H9 (cell line): ENCODE data around the gene TTF2. TPM values are rescaled to one million over a fixed set of nuclear protein-coding genes. Genes with fewer than 3 reads are reported as not detected.

Experiments
- DNase-seq: peaks from one replicate; pipeline ENCODE4 v3.0.0-alpha.2; 2017
- H2AFZ ChIP-seq: one replicate; pipeline ENCODE4 v1.6.1; 2013; ENCODE audit warnings: mild to moderate bottlenecking, low read length, control low read depth, moderate library complexity
- H2AK5ac ChIP-seq: 2 replicates; pipeline ENCODE4 v1.6.1; 2013; ENCODE audit warnings: low read length, control low read depth, mixed read lengths; ENCODE audit not compliant: insufficient read length
- H2BK120ac ChIP-seq: one replicate; pipeline ENCODE4 v1.6.1; 2013; ENCODE audit warnings: low read depth, mild to moderate bottlenecking, low read length, control low read depth, inconsistent platforms; ENCODE audit not compliant: poor library complexity, severe bottlenecking
- H2BK12ac ChIP-seq: 2 replicates; pipeline ENCODE4 v1.6.1; 2013; ENCODE audit warnings: low read length, control low read depth, mixed read lengths, low read depth; ENCODE audit not compliant: insufficient read length
- H2BK15ac ChIP-seq: 2 replicates; pipeline ENCODE4 v1.6.1; 2013; ENCODE audit warnings: low read depth, low read length, control low read depth
- H2BK20ac ChIP-seq: one replicate; pipeline ENCODE4 v1.6.1; 2013; ENCODE audit warnings: low read depth, mild to moderate bottlenecking, low read length, control low read depth, inconsistent platforms; ENCODE audit not compliant: poor library complexity, severe bottlenecking
- H2BK5ac ChIP-seq: 2 replicates; pipeline ENCODE4 v1.6.1; 2013; ENCODE audit warnings: low read length, control low read depth, mixed read lengths; ENCODE audit not compliant: insufficient read length
- H3K14ac ChIP-seq: 2 replicates; pipeline ENCODE4 v1.6.1; 2013; ENCODE audit warnings: low read length, control low read depth; ENCODE audit not compliant: insufficient read depth
- H3K18ac ChIP-seq: 2 replicates; pipeline ENCODE4 v1.6.1; 2013; ENCODE audit warnings: low read depth, mild to moderate bottlenecking, mixed read lengths, low read length, control low read depth; ENCODE audit not compliant: insufficient read length
- H3K23ac ChIP-seq: 2 replicates; pipeline ENCODE4 v1.6.1; 2013; ENCODE audit warnings: low read length, control low read depth, mixed read lengths, low read depth; ENCODE audit not compliant: insufficient read length
- H3K23me2 ChIP-seq: 2 replicates; pipeline ENCODE4 v1.6.1; 2013; ENCODE audit warnings: low read depth, mild to moderate bottlenecking, mixed read lengths, low read length, control low read depth; ENCODE audit not compliant: insufficient read length, poor library complexity, severe bottlenecking
- H3K27ac ChIP-seq: 2 replicates; pipeline ENCODE4 v1.5.1; 2013; ENCODE audit warnings: low read length, control low read depth, mixed read lengths, low read depth; ENCODE audit not compliant: insufficient read length
- H3K27me3 ChIP-seq: 2 replicates; pipeline ENCODE4 v1.6.1; 2013; ENCODE audit warnings: low read length, control low read depth, inconsistent platforms; ENCODE audit not compliant: insufficient read depth
- H3K4ac ChIP-seq: 2 replicates; pipeline ENCODE4 v1.6.1; 2013; ENCODE audit warnings: low read depth, mild to moderate bottlenecking, control low read depth, inconsistent platforms, low read length, moderate library complexity
- H3K4me1 ChIP-seq: 2 replicates; pipeline ENCODE4 v1.6.1; 2013; ENCODE audit warnings: low read length, control low read depth, inconsistent platforms; ENCODE audit not compliant: insufficient read depth
- H3K4me2 ChIP-seq: 2 replicates; pipeline ENCODE4 v1.6.1; 2013; ENCODE audit warnings: low read length, control low read depth, mixed read lengths; ENCODE audit not compliant: insufficient read length, insufficient read depth
- H3K56ac ChIP-seq: 2 replicates; pipeline ENCODE4 v1.6.1; 2013; ENCODE audit warnings: low read depth, mild to moderate bottlenecking, mixed read lengths, low read length, control low read depth; ENCODE audit not compliant: insufficient read length
- H3K79me1 ChIP-seq: 2 replicates; pipeline ENCODE4 v1.6.1; 2013; ENCODE audit warnings: low read depth, mild to moderate bottlenecking, moderate library complexity, low read length, control low read depth, inconsistent platforms; ENCODE audit not compliant: insufficient read depth, poor library complexity, severe bottlenecking
- H3K79me2 ChIP-seq: 2 replicates; pipeline ENCODE4 v1.6.1; 2013; ENCODE audit warnings: low read length, control low read depth, inconsistent platforms; ENCODE audit not compliant: insufficient read depth
- H3K9ac ChIP-seq: 2 replicates; pipeline ENCODE4 v1.6.1; 2013; ENCODE audit warnings: low read length, control low read depth, mixed read lengths; ENCODE audit not compliant: insufficient read length; ENCODE audit errors: extremely low read depth
- H3K9me3 ChIP-seq: one replicate; pipeline ENCODE4 v1.6.1; 2013; ENCODE audit warnings: low read depth, low read length, inconsistent platforms; ENCODE audit not compliant: control insufficient read depth
- H3T11ph ChIP-seq: one replicate; pipeline ENCODE4 v1.6.1; 2013; ENCODE audit warnings: mild to moderate bottlenecking, low read length, control low read depth, inconsistent platforms
- H4K20me1 ChIP-seq: one replicate; pipeline ENCODE4 v1.6.1; 2013; ENCODE audit not compliant: control insufficient read depth, insufficient read length, insufficient read depth
- H4K5ac ChIP-seq: 2 replicates; pipeline ENCODE4 v1.6.1; 2013; ENCODE audit warnings: low read depth, mild to moderate bottlenecking, mixed read lengths, low read length, control low read depth; ENCODE audit not compliant: insufficient read length
- H4K8ac ChIP-seq: replicated peaks from 2 replicates; pipeline ENCODE4 v1.6.1; 2013; ENCODE audit warnings: low read length, control low read depth, mixed read lengths, low read depth; ENCODE audit not compliant: insufficient read length
- H4K91ac ChIP-seq: 2 replicates; pipeline ENCODE4 v1.6.1; 2013; ENCODE audit warnings: low read depth, mild to moderate bottlenecking, moderate library complexity, mixed read lengths, low read length, control low read depth; ENCODE audit not compliant: insufficient read length
- H3K27ac Mint-ChIP-seq, 3 experiments: 2 replicates in 2 of 3; 3 replicates in 1 of 3; pipeline ENCODE4 v1.8.0; 2020 to 2021; ENCODE audit warnings: mixed read lengths in 3 of 3, mild to moderate bottlenecking in 1 of 3, moderate library complexity in 1 of 3
- H3K27me3 Mint-ChIP-seq: 2 replicates; pipeline ENCODE4 v1.8.0; 2021; ENCODE audit warnings: low read depth, mild to moderate bottlenecking, moderate library complexity, mixed read lengths
- H3K36me3 Mint-ChIP-seq, 3 experiments: 2 replicates in 2 of 3; 3 replicates in 1 of 3; pipeline ENCODE4 v1.8.0; 2020 to 2021; ENCODE audit warnings: low read depth in 3 of 3, mixed read lengths in 3 of 3; ENCODE audit not compliant: insufficient read depth in 1 of 3
- H3K4me1 Mint-ChIP-seq, 2 experiments: 2 replicates each; pipeline ENCODE4 v1.8.0; 2020; ENCODE audit warnings: mixed read lengths in 2 of 2
- H3K4me3 Mint-ChIP-seq, 2 experiments: 2 replicates in 1 of 2; 3 replicates in 1 of 2; pipeline ENCODE4 v1.8.0; 2020 to 2021; ENCODE audit warnings: mild to moderate bottlenecking in 2 of 2, mixed read lengths in 2 of 2, moderate library complexity in 1 of 2
- H3K9me3 Mint-ChIP-seq, 2 experiments: 2 replicates in 1 of 2; 3 replicates in 1 of 2; pipeline ENCODE4 v1.8.0; 2020; ENCODE audit warnings: mild to moderate bottlenecking in 2 of 2, mixed read lengths in 2 of 2, moderate library complexity in 1 of 2
- WGBS: extraction: QIAGEN DNeasy Blood & Tissue Kit; methylation state at CpG from one replicate; pipeline ENCODE4 v1.1.7; 2013; ENCODE audit warnings: missing lambda C conversion rate, low lambda C conversion rate, mixed read lengths; ENCODE audit not compliant: insufficient read length; ENCODE audit errors: extremely low coverage; 5-methylcytosine and 5-hydroxymethylcytosine counted together
- total RNA-seq: library from RNA; stranded (reverse); gene quantifications from 2 replicates; pipeline ENCODE4 v1.2.1, GENCODE V29; 2021
- TF ChIP-seq, protein P1 (sequence below): fragments of 200-600 bp; sonication (generic); conservative IDR thresholded peaks from 3 replicates; pipeline ENCODE4 v1.8.0; 2021; ENCODE audit warnings: antibody characterized with exemption, mild to moderate bottlenecking

The TTF2 gene
- total RNA-seq, 1 experiment from 2014 or later = 86.4 TPM

DNA sequence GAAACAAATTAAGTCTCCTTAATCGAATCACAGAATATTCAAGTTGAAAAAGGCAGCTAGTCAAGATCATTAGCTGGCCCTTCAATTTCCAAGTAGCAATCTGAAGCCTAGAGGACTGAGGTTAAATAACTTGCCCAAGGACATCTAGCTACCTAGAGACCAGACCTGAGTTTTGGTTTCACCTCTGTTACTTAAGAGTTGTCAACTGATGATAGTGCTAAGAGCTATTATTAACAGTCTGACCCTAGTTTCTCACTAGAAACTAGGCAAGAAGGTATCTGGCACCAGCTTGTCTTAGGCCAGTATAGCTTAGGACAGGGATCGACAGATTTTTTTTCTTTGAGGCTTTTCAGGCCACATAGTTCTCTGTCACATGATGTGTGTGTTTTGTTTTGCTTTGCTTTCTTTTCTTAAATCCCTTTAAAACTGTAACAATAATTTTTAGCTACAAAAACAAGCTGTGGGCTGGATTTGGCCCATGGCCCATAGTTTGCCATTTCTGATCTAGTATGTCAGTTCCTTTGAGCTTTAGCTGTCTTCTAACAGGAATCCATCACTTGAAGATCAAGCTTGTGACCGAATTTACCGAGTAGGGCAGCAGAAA is 38.3 kb downstream of the TTF2 start:
- no peak overlapping the region for H3K27ac ChIP-seq
- DNase-seq = no peak
- no peaks in the 10 kb centered on the region for H3K79me1 ChIP-seq
- H4K8ac ChIP-seq = no peak overlapping the region
- H3K4me1 Mint-ChIP-seq = peaks cover 7 to 10% of the 10 kb centered on the region in 2 experiments
- no peak overlapping the region for H4K5ac ChIP-seq
- no peak overlapping the region for H3K4me3 Mint-ChIP-seq
- WGBS = no CpG with 5 or more reads among the region's 4 CpGs
- H2BK12ac ChIP-seq = no peak overlapping the region
- no peak overlapping the region for H3K4ac ChIP-seq
- no peak overlapping the region for H3K56ac ChIP-seq
- no peak overlapping the region for H3K18ac ChIP-seq
- no peaks in the 10 kb centered on the region for H3K4me1 ChIP-seq
- H3K9me3 ChIP-seq = no peaks in the 10 kb centered on the region
- TF ChIP-seq, protein P1, sequence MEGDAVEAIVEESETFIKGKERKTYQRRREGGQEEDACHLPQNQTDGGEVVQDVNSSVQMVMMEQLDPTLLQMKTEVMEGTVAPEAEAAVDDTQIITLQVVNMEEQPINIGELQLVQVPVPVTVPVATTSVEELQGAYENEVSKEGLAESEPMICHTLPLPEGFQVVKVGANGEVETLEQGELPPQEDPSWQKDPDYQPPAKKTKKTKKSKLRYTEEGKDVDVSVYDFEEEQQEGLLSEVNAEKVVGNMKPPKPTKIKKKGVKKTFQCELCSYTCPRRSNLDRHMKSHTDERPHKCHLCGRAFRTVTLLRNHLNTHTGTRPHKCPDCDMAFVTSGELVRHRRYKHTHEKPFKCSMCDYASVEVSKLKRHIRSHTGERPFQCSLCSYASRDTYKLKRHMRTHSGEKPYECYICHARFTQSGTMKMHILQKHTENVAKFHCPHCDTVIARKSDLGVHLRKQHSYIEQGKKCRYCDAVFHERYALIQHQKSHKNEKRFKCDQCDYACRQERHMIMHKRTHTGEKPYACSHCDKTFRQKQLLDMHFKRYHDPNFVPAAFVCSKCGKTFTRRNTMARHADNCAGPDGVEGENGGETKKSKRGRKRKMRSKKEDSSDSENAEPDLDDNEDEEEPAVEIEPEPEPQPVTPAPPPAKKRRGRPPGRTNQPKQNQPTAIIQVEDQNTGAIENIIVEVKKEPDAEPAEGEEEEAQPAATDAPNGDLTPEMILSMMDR = no peak
- peaks cover 47 to 87% (median 78%) of the 10 kb centered on the region in 3 experiments; a peak in 6 of 7 replicates for H3K36me3 Mint-ChIP-seq
- H2BK120ac ChIP-seq = no peak overlapping the region
- no peaks in the 10 kb centered on the region for H3K27me3 Mint-ChIP-seq
- H3K23ac ChIP-seq = no peak overlapping the region
- no peak overlapping the region for H3K27ac Mint-ChIP-seq
- H2BK15ac ChIP-seq = no peak overlapping the region
- H4K20me1 ChIP-seq = no peaks in the 10 kb centered on the region
- H4K91ac ChIP-seq = no peak overlapping the region
- no peak overlapping the region for H3T11ph ChIP-seq
- no peak overlapping the region for H2AK5ac ChIP-seq
- no peak overlapping the region for H3K9ac ChIP-seq
- H3K9me3 Mint-ChIP-seq = no peaks in the 10 kb centered on the region
- no peak overlapping the region for H2BK5ac ChIP-seq
- H3K23me2 ChIP-seq = no peaks in the 10 kb centered on the region
- no peak overlapping the region for H2AFZ ChIP-seq
- no peaks in the 10 kb centered on the region for H3K79me2 ChIP-seq
- H3K27me3 ChIP-seq = no peaks in the 10 kb centered on the region
- H3K4me2 ChIP-seq = no peak overlapping the region
- no peak overlapping the region for H3K14ac ChIP-seq
- H2BK20ac ChIP-seq = no peak overlapping the region
